Right lobe of liver (tissue), 6 donors: ENCODE measurements around the gene BMPR2. TPM values are rescaled to one million over a fixed set of nuclear protein-coding genes. Genes with fewer than 3 reads are reported as not detected.

Source experiments
- ATAC-seq, 4 donors: fragments of 200-7000 bp; cut with Tn5 transposase; one replicate each; pipeline ENCODE4 v1.9.1; 2020; ENCODE audit warnings: mild to moderate bottlenecking in 4 of 4, moderate library complexity in 4 of 4
- DNase-seq, 3 donors: peaks; one replicate each; pipeline ENCODE4 v3.0.0-alpha.2; 2020
- H3K27ac ChIP-seq, 3 donors: fragments of 200-600 bp; one replicate each; pipeline ENCODE4 v1.8.0; 2022
- H3K27me3 ChIP-seq, 2 donors: fragments of 200-600 bp; one replicate each; pipeline ENCODE4 v1.8.0; 2022
- H3K36me3 ChIP-seq, 4 donors: fragments of 200-600 bp; sonication (generic) in 1 of 4; one replicate each; pipeline versions ENCODE4 v1.5.1 to v1.8.0; 2017 to 2022; ENCODE audit warnings: control low read depth in 1 of 4
- H3K4me1 ChIP-seq, 4 donors: fragments of 200-600 bp; sonication (generic) in 1 of 4; one replicate each; pipeline versions ENCODE4 v1.5.1 to v1.8.0; 2017 to 2022; ENCODE audit warnings: control low read depth in 1 of 4
- H3K4me3 ChIP-seq, 3 donors: fragments of 200-600 bp; one replicate each; pipeline ENCODE4 v1.8.0; 2022
- H3K9me3 ChIP-seq, 4 donors: fragments of 200-600 bp; sonication (generic) in 1 of 4; one replicate each; pipeline versions ENCODE4 v1.5.1 to v1.8.0; 2017 to 2022; ENCODE audit warnings: control low read depth in 1 of 4
- POLR2A ChIP-seq: fragments of 450-650 bp; IDR thresholded peaks from one replicate; pipeline ENCODE4 v1.6.1; 2017; ENCODE audit warnings: antibody characterized with exemption, mild to moderate bottlenecking
- WGBS: methylation state at CpG from one replicate; pipeline ENCODE4 v1.1.6; 2018; ENCODE audit warnings: low coverage, low lambda C conversion rate; ENCODE audit not compliant: insufficient coverage; ENCODE audit errors: missing lambda C conversion rate; 5-methylcytosine and 5-hydroxymethylcytosine counted together
- intact Hi-C, 2 donors: fragments of 100-400 bp; cut with DNase I; formaldehyde crosslinking; loops; one replicate each; pipeline versions ENCODE4 v1.11.2 to v1.14.1; 2022
- total RNA-seq, 6 experiments: library from RNA; depleted of rRNA in 2 of 6; stranded (reverse); fragments of >200 nt in 2 of 6; fragmentation: NEBNext Ultra II Directional in 3 of 6; extraction: Animal tissue kit (Norgen Biotek cat#: 25700) in 3 of 6; gene quantifications; one replicate each; pipeline versions ENCODE4 v1.1.0 to v1.2.4, GENCODE V29; 2016 to 2023
- TF ChIP-seq, protein P1 (sequence below), 4 donors: fragments of 200-600 bp in 3 of 4; fragments of 450-650 bp in 1 of 4; IDR thresholded peaks; one replicate each; pipeline versions ENCODE4 v1.5.1 to v1.8.0; 2016 to 2022; ENCODE audit warnings: antibody characterized with exemption in 4 of 4, mild to moderate bottlenecking in 2 of 4
- donor health status: DM: no; HTN: yes; CAD: no.
- donor health status: DM: no; HTN: no; CAD: no.
- donor health status: DM: no; HTN: no; CAD: no.
- donor health status: DM: no; HTN: yes; CAD: no.
- donor health status: DM: no; HTN: yes; CAD: no.

BMPR2 gene
- total RNA-seq, 6 experiments from 2014 or later, result 14.6 to 25.2 (median 18.7) TPM

GRCh38 chr2:202400941-202401340, 24.8 kb downstream of the BMPR2 start:
- no peak overlapping the region for H3K4me3 ChIP-seq
- intact Hi-C loops, result no loop called here
- DNase-seq (no peak), ATAC-seq (no peak)
- H3K9me3 ChIP-seq, result no peaks in the 10 kb centered on the region
- TF ChIP-seq, protein P1, sequence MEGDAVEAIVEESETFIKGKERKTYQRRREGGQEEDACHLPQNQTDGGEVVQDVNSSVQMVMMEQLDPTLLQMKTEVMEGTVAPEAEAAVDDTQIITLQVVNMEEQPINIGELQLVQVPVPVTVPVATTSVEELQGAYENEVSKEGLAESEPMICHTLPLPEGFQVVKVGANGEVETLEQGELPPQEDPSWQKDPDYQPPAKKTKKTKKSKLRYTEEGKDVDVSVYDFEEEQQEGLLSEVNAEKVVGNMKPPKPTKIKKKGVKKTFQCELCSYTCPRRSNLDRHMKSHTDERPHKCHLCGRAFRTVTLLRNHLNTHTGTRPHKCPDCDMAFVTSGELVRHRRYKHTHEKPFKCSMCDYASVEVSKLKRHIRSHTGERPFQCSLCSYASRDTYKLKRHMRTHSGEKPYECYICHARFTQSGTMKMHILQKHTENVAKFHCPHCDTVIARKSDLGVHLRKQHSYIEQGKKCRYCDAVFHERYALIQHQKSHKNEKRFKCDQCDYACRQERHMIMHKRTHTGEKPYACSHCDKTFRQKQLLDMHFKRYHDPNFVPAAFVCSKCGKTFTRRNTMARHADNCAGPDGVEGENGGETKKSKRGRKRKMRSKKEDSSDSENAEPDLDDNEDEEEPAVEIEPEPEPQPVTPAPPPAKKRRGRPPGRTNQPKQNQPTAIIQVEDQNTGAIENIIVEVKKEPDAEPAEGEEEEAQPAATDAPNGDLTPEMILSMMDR (IDR thresholded peaks at IDR 0.05), result no peak
- no peak for TF ChIP-seq POLR2A
- H3K27ac ChIP-seq, result no peak overlapping the region
- no peaks in the 10 kb centered on the region for H3K27me3 ChIP-seq
- H3K36me3 ChIP-seq, result no peaks in the 10 kb centered on the region
- H3K4me1 ChIP-seq, result no peaks in the 10 kb centered on the region

- Histone ChIP-seq H3K27ac (no peak overlapping the region), H3K4me3 (no peak overlapping the region), H3K4me1 (no peaks in the 10 kb centered on the region), H3K36me3 (no peaks in the 10 kb centered on the region), H3K27me3 (no peaks in the 10 kb centered on the region), H3K9me3 (no peaks in the 10 kb centered on the region)
- intact Hi-C loops, result no loop called here
- no peak for DNase-seq
- no peak for ATAC-seq
- TF ChIP-seq, protein P1 (IDR thresholded peaks at IDR 0.05), result no peak
- TF ChIP-seq POLR2A, result no peak
- 50% methylated on average over 1 of the region's 1 CpG for WGBS
Measured at GRCh38 chr2:202405798-202406197, 29.7 kb downstream of the BMPR2 start.

DNA sequence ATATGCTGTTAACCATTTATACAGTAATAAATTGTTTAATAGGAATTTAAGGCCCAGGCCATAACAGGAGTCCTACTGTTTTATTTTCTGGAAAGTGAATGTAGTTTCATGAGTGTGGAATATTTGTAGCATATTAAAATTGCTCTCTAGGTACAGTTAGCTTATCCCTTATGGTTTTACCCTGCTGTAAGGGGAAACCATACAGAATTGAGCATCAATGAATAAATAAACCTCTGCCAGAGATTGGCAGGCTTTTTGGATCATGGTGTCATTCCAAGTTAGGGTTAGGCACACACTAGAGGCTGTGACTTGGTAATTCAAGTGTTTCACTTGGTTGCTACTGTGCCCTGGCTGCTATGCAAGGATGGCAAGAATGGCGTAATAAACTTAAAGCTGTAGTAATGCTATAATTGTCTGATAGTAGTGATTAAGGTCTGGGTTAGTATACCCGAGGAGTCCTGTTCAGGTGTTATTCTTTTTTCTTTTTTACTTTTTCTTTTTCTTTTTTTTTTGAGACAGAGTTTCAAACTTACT, 30.4 kb downstream of the BMPR2 start:
- ATAC-seq (peak in 3 of 4 donors; percentile 16 to 58 (median 37)), DNase-seq (no peak)
- WGBS, result 75% methylated on average over 2 of the region's 2 CpGs
- H3K4me1 ChIP-seq, result no peaks in the 10 kb centered on the region
- H3K27ac ChIP-seq, result no peak overlapping the region
- intact Hi-C loops, result no loop called here
- no peaks in the 10 kb centered on the region for H3K36me3 ChIP-seq
- no peak for TF ChIP-seq POLR2A
- TF ChIP-seq, protein P1 (IDR thresholded peaks at IDR 0.05), result no peak
- no peaks in the 10 kb centered on the region for H3K9me3 ChIP-seq
- H3K4me3 ChIP-seq, result no peak overlapping the region
- H3K27me3 ChIP-seq, result no peaks in the 10 kb centered on the region

DNA sequence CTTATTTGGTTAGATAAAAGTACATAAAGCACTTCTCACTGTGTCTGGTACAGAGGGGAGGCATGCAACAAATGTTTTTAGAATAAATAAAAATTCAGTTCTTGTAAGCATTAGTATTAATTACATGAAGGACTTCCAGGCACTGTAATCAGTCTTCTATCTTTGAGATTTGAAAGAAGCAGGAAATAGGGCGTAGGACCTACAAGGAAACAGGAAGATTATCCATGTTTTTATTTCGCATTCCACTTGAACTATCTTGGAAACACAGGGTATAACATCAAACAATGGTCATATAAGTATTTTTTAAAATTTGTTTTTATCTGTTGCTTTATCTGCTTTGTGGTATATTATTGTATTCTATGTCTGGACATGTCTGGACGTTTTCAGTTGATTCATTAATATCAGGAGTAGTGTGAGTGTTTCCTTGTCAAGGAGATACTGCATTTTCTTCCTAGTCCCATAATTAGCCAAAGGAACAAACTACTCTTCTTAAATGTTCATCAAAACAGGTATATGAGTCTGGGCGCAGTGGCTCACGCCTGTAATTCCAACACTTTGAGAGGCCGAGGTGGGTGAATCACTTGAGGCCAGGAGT, 32.5 kb downstream of the BMPR2 start:
- Histone ChIP-seq H3K36me3 (no peaks in the 10 kb centered on the region), H3K4me3 (no peak overlapping the region), H3K27ac (no peak overlapping the region), H3K27me3 (no peaks in the 10 kb centered on the region), H3K4me1 (no peaks in the 10 kb centered on the region), H3K9me3 (no peaks in the 10 kb centered on the region)
- DNase-seq, result no peak
- 61% methylated on average over 4 of the region's 6 CpGs for WGBS
- no peak for ATAC-seq
- intact Hi-C loops, result no loop called here
- TF ChIP-seq, protein P1 (IDR thresholded peaks at IDR 0.05), result no peak
- no peak for TF ChIP-seq POLR2A
